Gastroesophageal sphincter (tissue), 4 donors: ENCODE data around the gene GARIN5B. TPM values are rescaled to one million over a fixed set of nuclear protein-coding genes. Genes with fewer than 3 reads are reported as not detected.

ENCODE experiments used
- ATAC-seq: fragments of 150-250 bp; one replicate; pipeline ENCODE4 v1.9.1; 2016; ENCODE audit warnings: mild to moderate bottlenecking, moderate library complexity
- H3K27ac ChIP-seq, 4 donors: fragments of 200-600 bp; sonication (generic) in 3 of 4; 1 replicate in 3 of 4; 2 replicates in 1 of 4; pipeline ENCODE4 v1.5.1; 2016 to 2019
- H3K27me3 ChIP-seq: fragments of 200-600 bp; sonication (generic); one replicate; pipeline ENCODE4 v1.5.1; 2019
- H3K36me3 ChIP-seq, 2 donors: fragments of 200-600 bp; sonication (generic); one replicate each; pipeline ENCODE4 v1.5.1; 2019; ENCODE audit warnings: control low read depth in 1 of 2
- H3K4me1 ChIP-seq, 3 donors: fragments of 200-600 bp; sonication (generic); 1 replicate in 2 of 3; 2 replicates in 1 of 3; pipeline ENCODE4 v1.5.1; 2016 to 2019; ENCODE audit warnings: control low read depth in 2 of 3
- H3K4me3 ChIP-seq, 2 donors: fragments of 200-600 bp; sonication (generic); one replicate each; pipeline ENCODE4 v1.5.1; 2019; ENCODE audit warnings: mild to moderate bottlenecking in 1 of 2, moderate library complexity in 1 of 2
- H3K9me3 ChIP-seq, 3 donors: fragments of 200-600 bp; sonication (generic); one replicate each; pipeline ENCODE4 v1.5.1; 2017 to 2019; ENCODE audit warnings: control low read depth in 2 of 3
- CTCF ChIP-seq, 4 experiments: fragments of 200-600 bp in 2 of 4; fragments of 450-650 bp in 2 of 4; sonication (generic) in 1 of 4; IDR thresholded peaks; one replicate each; pipeline ENCODE4 v1.5.1; 2017 to 2019; ENCODE audit warnings: antibody characterized with exemption in 4 of 4, mild to moderate bottlenecking in 2 of 4, moderate library complexity in 2 of 4
- EP300 ChIP-seq: sonication (generic); formaldehyde crosslinking; IDR thresholded peaks from one replicate; pipeline ENCODE4 v1.6.1; 2017; ENCODE audit warnings: antibody characterized with exemption, mild to moderate bottlenecking
- POLR2A ChIP-seq, 2 donors: fragments of 450-650 bp; IDR thresholded peaks; one replicate each; pipeline ENCODE4 v1.6.1; 2017; ENCODE audit warnings: antibody characterized with exemption in 2 of 2, mild to moderate bottlenecking in 2 of 2, moderate library complexity in 1 of 2
- POLR2AphosphoS5 ChIP-seq: sonication (generic); formaldehyde crosslinking; IDR thresholded peaks from one replicate; pipeline ENCODE4 v1.6.1; 2017; ENCODE audit warnings: antibody characterized with exemption
- WGBS, 2 donors: methylation state at CpG; one replicate each; pipeline ENCODE4 v1.1.5; 2018; ENCODE audit warnings: low coverage in 1 of 2; 5-methylcytosine and 5-hydroxymethylcytosine counted together
- total RNA-seq, 4 donors: library from RNA; depleted of rRNA; stranded (reverse); fragments of >200 nt; gene quantifications; one replicate each; pipeline ENCODE4 v1.1.0, GENCODE V29; 2016

The GARIN5B gene
- total RNA-seq, 4 donors from 2014 or later: not detected

GRCh38 chr19:55346725-55347441, 16.2 kb downstream of the GARIN5B start:
- peak overlapping the region in 1 of 4 donors; percentile 62 for H3K27ac ChIP-seq
- H3K4me3 ChIP-seq: no peak overlapping the region
- TF ChIP-seq EP300: no peak
- no peak for TF ChIP-seq POLR2AphosphoS5
- no peak for TF ChIP-seq POLR2A (IDR thresholded peaks at IDR 0.05)
- no peak for TF ChIP-seq CTCF (IDR thresholded peaks at IDR 0.05)
- H3K27me3 ChIP-seq: peaks cover 29% of the 10 kb centered on the region
- no CpG with 5 or more reads among the region's 41 CpGs for WGBS, 2 donors
- H3K9me3 ChIP-seq: no peaks in the 10 kb centered on the region
- H3K36me3 ChIP-seq: peaks cover 0 to 52% of the 10 kb centered on the region in 2 donors
- peaks cover 0 to 29% (median 0%) of the 10 kb centered on the region in 3 donors for H3K4me1 ChIP-seq
- ATAC-seq: peak; percentile 39

GRCh38 chr19:55345818-55346724, 17.0 kb downstream of the GARIN5B start:
- no peak overlapping the region for H3K4me3 ChIP-seq
- no peaks in the 10 kb centered on the region for H3K9me3 ChIP-seq
- peak overlapping the region in 2 of 4 donors; percentile 37 to 62 for H3K27ac ChIP-seq
- ATAC-seq: peak; percentile 54
- no peak for TF ChIP-seq POLR2A (IDR thresholded peaks at IDR 0.05)
- peaks cover 0 to 37% (median 7%) of the 10 kb centered on the region in 3 donors for H3K4me1 ChIP-seq
- 81 to 83% methylated on average over 2 to 11 of the region's 43 CpGs for WGBS, 2 donors
- H3K36me3 ChIP-seq: peaks cover 0 to 53% of the 10 kb centered on the region in 2 donors
- peaks cover 21% of the 10 kb centered on the region for H3K27me3 ChIP-seq

GRCh38 chr19:55345101-55345817, 17.8 kb downstream of the GARIN5B start:
- H3K36me3 ChIP-seq: peaks cover 0 to 53% of the 10 kb centered on the region in 2 donors
- H3K9me3 ChIP-seq: no peaks in the 10 kb centered on the region
- H3K4me3 ChIP-seq: no peak overlapping the region
- H3K4me1 ChIP-seq: peaks cover 0 to 45% (median 15%) of the 10 kb centered on the region in 3 donors
- WGBS, 2 donors: 70 to 82% methylated on average over 5 to 16 of the region's 22 CpGs
- TF ChIP-seq POLR2AphosphoS5: no peak
- no peak for TF ChIP-seq EP300
- no peak for TF ChIP-seq CTCF (IDR thresholded peaks at IDR 0.05)
- H3K27ac ChIP-seq: peak overlapping the region in 2 of 4 donors; percentile 37 to 62
- ATAC-seq: no peak
- peaks cover 13% of the 10 kb centered on the region for H3K27me3 ChIP-seq

- Histone ChIP-seq H3K36me3 (peaks cover 0 to 53% of the 10 kb centered on the region in 2 donors), H3K27ac (no peak overlapping the region), H3K4me1 (peaks cover 0 to 49% (median 16%) of the 10 kb centered on the region in 3 donors), H3K27me3 (peaks cover 5% of the 10 kb centered on the region), H3K9me3 (no peaks in the 10 kb centered on the region), H3K4me3 (no peak overlapping the region)
- TF ChIP-seq POLR2AphosphoS5: no peak
- TF ChIP-seq CTCF (IDR thresholded peaks at IDR 0.05): no peak
- TF ChIP-seq POLR2A (IDR thresholded peaks at IDR 0.05): no peak
- TF ChIP-seq EP300: no peak
- no peak for ATAC-seq
- 59% methylated on average over 2 of the region's 9 CpGs; no CpG with 5 or more reads in 1 of the 2 donors for whole genome bisulfite sequencing, 2 donors
Observed at GRCh38 chr19:55344444-55344843, 18.6 kb downstream of the GARIN5B start.
